RPMI8226 (cell line): ENCODE data around the gene GPC6.
"Not testable (repeated sequence)": the region's sequence is repeated elsewhere in the genome, so short reads cannot be mapped to it uniquely, and the experiment has no call there.

Source experiments
- DNase-seq: peaks from one replicate; pipeline ENCODE4 v3.0.0-alpha.2; 2015

The GPC6 gene

DNA sequence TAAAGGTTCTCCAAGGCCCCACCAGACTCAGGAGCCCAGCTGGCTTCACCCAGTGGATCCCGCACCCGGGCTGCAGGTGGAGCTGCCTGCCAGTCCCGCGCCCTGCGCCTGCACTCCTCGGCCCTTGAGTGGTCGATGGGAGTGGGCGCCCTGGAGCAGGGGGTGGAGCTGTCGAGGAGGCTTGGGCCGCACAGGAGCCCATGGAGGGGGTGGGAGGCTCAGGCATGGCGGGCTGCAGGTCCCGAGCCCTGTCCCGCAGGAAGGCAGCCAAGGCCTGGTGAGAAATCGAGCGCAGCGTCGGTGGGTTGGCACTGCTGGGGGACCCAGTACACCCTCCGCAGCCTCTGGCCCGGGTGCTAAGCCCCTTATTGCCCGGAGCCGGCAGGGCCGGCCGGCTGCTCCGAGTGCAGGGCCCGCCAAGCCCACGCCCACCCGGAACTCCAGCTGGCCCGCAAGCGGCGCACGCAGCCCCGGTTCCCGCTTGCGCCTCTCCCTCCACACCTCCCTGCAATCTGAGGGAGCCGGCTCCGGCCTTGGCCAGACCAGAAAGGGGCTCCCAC, 228.1 kb downstream of the GPC6 start:
- not testable (repeated sequence) for DNase-seq

- no peak for DNase-seq
These were observed 229.3 kb downstream of the GPC6 start for GRCh38 chr13:93455861-93456260.

- no peak for DNase-seq
These were observed 233.4 kb downstream of the GPC6 start for GRCh38 chr13:93460005-93460404.

DNA sequence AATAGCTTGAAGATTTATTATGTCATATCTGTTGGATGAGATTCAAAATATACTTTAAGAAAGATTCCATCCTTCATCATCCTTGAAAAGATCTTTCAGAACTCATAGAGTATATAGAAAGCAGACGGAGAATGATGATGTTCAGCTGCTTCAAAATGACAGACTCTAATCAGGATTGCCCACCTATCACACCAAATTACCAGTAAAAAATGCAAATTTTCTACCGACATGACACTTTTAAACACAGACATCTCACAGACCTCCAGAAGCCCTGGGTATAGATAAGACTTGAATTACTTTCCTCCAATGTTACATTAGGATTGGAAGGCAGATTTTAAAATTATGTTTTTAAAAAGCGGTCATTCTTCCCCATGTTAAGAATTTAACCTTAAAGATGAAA, 235.5 kb downstream of the GPC6 start:
- DNase-seq, result no peak

- DNase-seq, result no peak
These were observed 240.0 kb downstream of the GPC6 start for GRCh38 chr13:93466502-93467036.

GRCh38 chr13:93467175-93467574, 240.6 kb downstream of the GPC6 start:
- no peak for DNase-seq

- DNase-seq, result no peak
These were observed 241.8 kb downstream of the GPC6 start for GRCh38 chr13:93468433-93468832.

DNA sequence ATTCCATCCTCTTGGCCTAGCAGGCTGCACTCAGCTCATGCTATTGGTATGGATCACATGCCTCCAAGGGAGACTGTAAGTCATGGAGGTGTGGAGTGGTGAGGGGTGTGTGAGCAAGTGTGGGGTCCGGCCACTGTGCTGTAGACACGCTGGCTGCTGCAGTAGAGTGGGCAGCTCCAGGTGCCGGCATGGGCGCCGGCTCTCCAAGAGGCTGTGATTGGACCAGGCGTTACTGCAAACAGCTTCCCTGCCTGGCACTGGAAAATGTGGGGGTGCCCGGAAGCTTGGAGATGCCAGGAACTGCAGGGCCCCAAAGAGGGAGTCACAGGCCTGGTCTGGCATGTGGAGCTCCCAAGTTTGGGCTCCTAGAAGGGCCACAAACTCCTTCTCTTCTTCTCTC, 245.7 kb downstream of the GPC6 start:
- DNase-seq, result no peak

DNA sequence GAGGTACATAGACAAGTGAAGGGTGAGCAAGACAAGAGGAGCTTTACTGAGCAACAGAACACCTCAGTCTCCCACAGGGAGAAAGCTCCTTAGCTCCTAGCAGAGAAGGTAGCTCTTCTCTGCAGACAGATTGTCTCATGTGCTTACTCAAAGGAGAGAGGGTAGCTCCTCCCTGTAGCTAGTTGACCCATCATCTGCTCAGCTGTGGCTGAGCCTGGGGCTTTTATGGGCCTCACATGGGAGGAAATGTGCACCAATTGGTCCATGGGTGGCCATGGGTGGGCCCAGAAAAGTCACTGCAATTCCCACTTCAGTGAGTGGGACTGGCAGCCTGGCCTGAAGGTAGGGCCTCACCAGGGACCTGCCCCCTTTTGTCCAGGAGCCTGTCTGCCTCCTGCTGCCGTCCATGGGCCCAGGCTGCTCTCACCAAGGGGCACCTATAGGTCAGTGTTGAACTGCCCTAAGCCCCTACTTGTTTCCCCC, 246.2 kb downstream of the GPC6 start:
- no peak for DNase-seq

GRCh38 chr13:93473441-93474270, 247.0 kb downstream of the GPC6 start:
- DNase-seq, result no peak

DNA sequence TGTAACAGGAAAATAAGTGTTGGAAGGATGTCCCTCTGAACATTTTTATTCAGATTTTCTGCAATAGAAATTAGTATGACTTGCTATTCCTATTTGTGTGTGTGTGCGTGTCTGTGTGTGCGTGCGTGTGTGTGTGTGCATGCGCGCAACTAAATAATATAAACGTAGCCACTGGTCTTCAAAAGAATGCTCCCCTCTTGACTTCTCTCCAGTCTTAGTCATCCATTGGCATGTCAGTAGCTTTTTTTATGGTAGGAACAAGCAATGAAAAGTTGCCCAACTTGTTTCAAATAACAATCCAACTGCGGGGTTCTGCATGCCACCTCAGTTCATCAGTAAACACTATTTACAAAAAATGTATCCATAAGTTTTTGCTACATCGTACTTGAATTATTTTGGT, 249.6 kb downstream of the GPC6 start:
- DNase-seq, result no peak

- DNase-seq, result no peak
These were observed 250.6 kb downstream of the GPC6 start for GRCh38 chr13:93477238-93477637.

- no peak for DNase-seq
These were observed 254.0 kb downstream of the GPC6 start for GRCh38 chr13:93480553-93481106.

DNA sequence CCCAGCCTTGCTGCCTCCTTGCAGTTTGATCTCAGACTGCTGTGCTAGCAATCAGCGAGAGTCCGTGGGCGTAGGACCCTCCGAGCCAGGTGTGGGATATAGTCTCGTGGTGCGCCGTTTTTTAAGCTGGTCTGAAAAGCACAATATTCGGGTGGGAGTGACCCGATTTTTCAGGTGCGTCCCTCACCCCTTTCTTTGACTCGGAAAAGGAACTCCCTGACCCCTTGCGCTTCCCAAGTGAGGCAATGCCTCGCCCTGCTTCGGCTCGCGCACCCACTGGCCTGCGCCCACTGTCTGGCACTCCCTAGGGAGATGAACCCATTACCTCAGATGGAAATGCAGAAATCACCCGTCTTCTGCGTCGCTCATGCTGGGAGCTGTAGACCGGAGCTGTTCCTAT, 269.5 kb downstream of the GPC6 start:
- not testable (repeated sequence) for DNase-seq

- no peak for DNase-seq
These were observed 270.5 kb downstream of the GPC6 start for GRCh38 chr13:93496985-93497673.

DNA sequence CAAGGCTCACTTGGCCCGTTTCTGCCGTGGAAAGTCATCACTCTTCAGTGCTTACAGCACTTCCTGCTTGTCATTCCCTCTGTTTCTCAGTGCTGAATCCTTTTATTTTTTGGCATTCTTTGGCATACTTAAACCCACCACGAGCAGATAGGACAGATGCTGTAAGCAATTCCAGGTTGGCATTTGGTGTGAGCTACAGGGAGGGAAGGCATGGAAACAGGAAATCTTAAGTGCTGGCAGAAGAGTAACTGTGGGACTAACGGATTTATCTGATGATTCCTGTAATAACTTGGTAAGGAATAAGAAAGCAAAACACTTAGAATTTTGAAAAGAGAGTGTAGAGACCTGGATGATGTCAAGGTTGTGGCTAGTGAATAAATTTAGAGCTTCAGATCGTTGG, 273.4 kb downstream of the GPC6 start:
- DNase-seq, result no peak

DNA sequence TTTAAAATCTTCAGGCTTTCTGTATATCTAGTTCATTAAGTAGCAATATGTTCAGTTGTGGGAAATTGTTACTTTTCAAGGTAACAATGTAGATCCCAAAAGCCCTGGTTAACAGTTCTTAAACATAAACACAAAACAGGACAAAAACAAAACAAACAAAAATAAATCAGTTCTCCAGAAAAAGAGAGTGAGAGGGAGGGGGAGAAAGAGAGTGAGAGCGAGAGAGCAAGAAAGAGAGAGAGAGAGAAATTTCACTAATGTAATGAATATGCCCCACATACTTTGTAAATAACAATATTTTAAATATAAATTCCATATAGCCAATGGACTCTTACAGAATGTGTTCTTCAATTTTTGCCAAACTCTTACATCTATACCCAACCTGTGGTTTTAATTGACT, 275.5 kb downstream of the GPC6 start:
- no peak for DNase-seq

DNA sequence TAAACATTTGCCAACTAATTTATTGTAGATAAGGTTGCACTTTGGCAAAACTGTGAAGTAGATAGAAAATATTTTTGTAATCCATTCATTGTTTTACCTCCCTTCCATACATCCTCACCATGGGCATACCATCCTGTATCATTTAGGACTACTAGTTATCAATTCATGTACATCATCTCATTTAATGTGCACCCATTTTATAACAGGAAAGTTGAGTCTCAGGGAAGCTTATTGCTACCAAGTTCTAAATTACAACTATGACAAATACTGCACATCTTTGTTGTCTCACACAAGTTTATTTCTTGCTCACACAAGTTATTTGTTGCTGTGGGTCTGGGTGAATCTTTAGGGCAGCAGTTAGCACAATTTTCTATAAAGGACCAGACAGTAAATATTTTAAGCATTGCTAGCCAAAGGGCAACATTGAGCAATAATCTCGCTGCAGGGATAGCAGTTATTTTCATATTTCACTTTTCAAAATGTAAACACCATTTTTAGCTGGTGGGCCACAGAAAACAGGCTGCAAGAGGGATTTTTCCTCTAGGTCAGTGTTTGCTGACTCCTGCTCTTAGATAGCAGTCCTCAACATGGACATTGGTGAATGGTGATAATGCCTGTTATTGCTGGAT, 276.5 kb downstream of the GPC6 start:
- no peak for DNase-seq

GRCh38 chr13:93505104-93505952, 278.7 kb downstream of the GPC6 start:
- DNase-seq, result no peak

GRCh38 chr13:93511011-93511410, 284.4 kb downstream of the GPC6 start:
- DNase-seq, result no peak

GRCh38 chr13:93515267-93515666, 288.7 kb downstream of the GPC6 start:
- DNase-seq, result no peak

GRCh38 chr13:93517658-93518057, 291.1 kb downstream of the GPC6 start:
- no peak for DNase-seq
